Right atrium auricular region (tissue), 2 donors: ENCODE results near the gene EFHD2. TPM values are rescaled to one million over a fixed set of nuclear protein-coding genes. Genes with fewer than 3 reads are reported as not detected.

ENCODE experiments used
- DNase-seq: peaks from one replicate; pipeline ENCODE4 v3.0.0-alpha.2; 2019; ENCODE audit warnings: low spot score
- H3K27ac ChIP-seq, 2 donors: fragments of 200-600 bp; sonication (generic); 1 replicate in 1 of 2; 2 replicates in 1 of 2; pipeline ENCODE4 v1.5.1; 2016 to 2019
- H3K27me3 ChIP-seq, 2 donors: fragments of 200-600 bp; sonication (generic); one replicate each; pipeline versions ENCODE4 v1.5.1 to v1.6.0; 2017 to 2019
- H3K36me3 ChIP-seq: fragments of 200-600 bp; sonication (generic); one replicate; pipeline ENCODE4 v1.5.1; 2016
- H3K4me1 ChIP-seq, 2 donors: fragments of 200-600 bp; sonication (generic); one replicate each; pipeline versions ENCODE4 v1.5.1 to v1.6.0; 2017 to 2019
- H3K4me3 ChIP-seq, 2 donors: fragments of 200-600 bp; sonication (generic); 1 replicate in 1 of 2; 2 replicates in 1 of 2; pipeline ENCODE4 v1.5.1; 2017 to 2019; ENCODE audit warnings: mild to moderate bottlenecking in 1 of 2, moderate library complexity in 1 of 2
- H3K9me3 ChIP-seq, 2 donors: fragments of 200-600 bp; sonication (generic); one replicate each; pipeline ENCODE4 v1.5.1; 2019
- CTCF ChIP-seq, 2 donors: fragments of 200-600 bp; sonication (generic); IDR thresholded peaks; one replicate each; pipeline ENCODE4 v1.5.1; 2019; ENCODE audit warnings: antibody characterized with exemption in 2 of 2
- total RNA-seq, 2 donors: library from RNA; depleted of rRNA; stranded (reverse); fragments of >200 nt; gene quantifications; one replicate each; pipeline ENCODE4 v1.1.0, GENCODE V29; 2016

Gene EFHD2
- total RNA-seq, 2 donors from 2014 or later = 13.7 to 23.9 TPM

GRCh38 chr1:15418806-15419515, 9.3 kb downstream of the EFHD2 start:
- H3K27me3 ChIP-seq = no peaks in the 10 kb centered on the region
- H3K9me3 ChIP-seq = no peaks in the 10 kb centered on the region
- TF ChIP-seq CTCF (IDR thresholded peaks at IDR 0.05) = no peak
- no peak for DNase-seq
- no peak overlapping the region for H3K4me3 ChIP-seq
- H3K27ac ChIP-seq = no peak overlapping the region
- H3K36me3 ChIP-seq = no peaks in the 10 kb centered on the region
- peaks cover 0 to 44% of the 10 kb centered on the region in 2 donors for H3K4me1 ChIP-seq

GRCh38 chr1:15420853-15421465, 11.3 kb downstream of the EFHD2 start:
- H3K27ac ChIP-seq = no peak overlapping the region
- H3K27me3 ChIP-seq = no peaks in the 10 kb centered on the region
- H3K9me3 ChIP-seq = no peaks in the 10 kb centered on the region
- peaks cover 0 to 31% of the 10 kb centered on the region in 2 donors for H3K4me1 ChIP-seq
- H3K4me3 ChIP-seq = no peak overlapping the region
- TF ChIP-seq CTCF (IDR thresholded peaks at IDR 0.05) = no peak
- no peak for DNase-seq
- no peaks in the 10 kb centered on the region for H3K36me3 ChIP-seq

GRCh38 chr1:15422871-15423270, 13.2 kb downstream of the EFHD2 start:
- no peak for TF ChIP-seq CTCF (IDR thresholded peaks at IDR 0.05)
- DNase-seq = no peak
- Histone ChIP-seq H3K9me3 (no peaks in the 10 kb centered on the region), H3K4me3 (no peak overlapping the region), H3K36me3 (no peaks in the 10 kb centered on the region), H3K27ac (no peak overlapping the region), H3K4me1 (peaks cover 0 to 24% of the 10 kb centered on the region in 2 donors), H3K27me3 (no peaks in the 10 kb centered on the region)

- no peak overlapping the region for H3K4me3 ChIP-seq
- H3K4me1 ChIP-seq = peaks cover 0 to 24% of the 10 kb centered on the region in 2 donors
- H3K36me3 ChIP-seq = peaks cover 3% of the 10 kb centered on the region
- H3K9me3 ChIP-seq = no peaks in the 10 kb centered on the region
- no peak for TF ChIP-seq CTCF (IDR thresholded peaks at IDR 0.05)
- no peaks in the 10 kb centered on the region for H3K27me3 ChIP-seq
- no peak for DNase-seq
- H3K27ac ChIP-seq = no peak overlapping the region
Measured at GRCh38 chr1:15423355-15424077, 13.8 kb downstream of the EFHD2 start.

GRCh38 chr1:15424146-15424667, 14.5 kb downstream of the EFHD2 start:
- H3K4me3 ChIP-seq = no peak overlapping the region
- H3K27me3 ChIP-seq = no peaks in the 10 kb centered on the region
- no peak overlapping the region for H3K27ac ChIP-seq
- no peak for DNase-seq
- H3K9me3 ChIP-seq = no peaks in the 10 kb centered on the region
- H3K4me1 ChIP-seq = peaks cover 0 to 17% of the 10 kb centered on the region in 2 donors
- TF ChIP-seq CTCF (IDR thresholded peaks at IDR 0.05) = no peak
- peaks cover 7% of the 10 kb centered on the region for H3K36me3 ChIP-seq
